ENCODE data around the gene RIMBP3B. TPM values are rescaled to one million over a fixed set of nuclear protein-coding genes. Genes with fewer than 3 reads are reported as not detected.
"Not testable (repeated sequence)": the region's sequence is repeated elsewhere in the genome, so short reads cannot be mapped to it uniquely, and the experiment has no call there.

RIMBP3B gene
- polyA plus RNA-seq, 1 of the 3 experiments (the other 2 are of a cell fraction) = not detected

GRCh38 chr22:21364362-21364761, 19.2 kb upstream of the RIMBP3B start:
- CTCF ChIA-PET; H3K27me3 ChIP-seq (ENCODE audit: insufficient read depth); H2AFZ ChIP-seq (ENCODE audit: low read depth); H3K79me2 ChIP-seq (ENCODE audit: insufficient read depth); H3K9me3 ChIP-seq; H3K4me1 ChIP-seq (ENCODE audit: control insufficient read depth in 1 of 2, insufficient read depth in 2 of 2, low read depth in 1 of 2, low read length in 1 of 2); H3K9me2 ChIP-seq; H3K27ac ChIP-seq (ENCODE audit: low read depth in 2 of 2, low read length in 1 of 2); H3F3A ChIP-seq (replicated peaks; ENCODE audit: insufficient read depth); H4K20me1 ChIP-seq (ENCODE audit: insufficient read depth); DNase-seq; H3K9ac ChIP-seq; H3K4me2 ChIP-seq; H3K36me3 ChIP-seq (replicated peaks in 1 of 2; ENCODE audit: control insufficient read depth in 1 of 2, insufficient read depth in 2 of 2, low read length in 1 of 2); POLR2A ChIA-PET; H3K4me3 ChIP-seq (ENCODE audit: low read depth in 2 of 2, low read length in 1 of 2): not testable (repeated sequence)
- WGBS (ENCODE audit: low lambda C conversion rate) = no CpG with 5 or more reads among the region's 11 CpGs

- H3K79me2 ChIP-seq (ENCODE audit: insufficient read depth); H3F3A ChIP-seq (replicated peaks; ENCODE audit: insufficient read depth); H3K9ac ChIP-seq; DNase-seq; POLR2A ChIA-PET; CTCF ChIA-PET; H4K20me1 ChIP-seq (ENCODE audit: insufficient read depth); H3K4me2 ChIP-seq; H3K4me3 ChIP-seq (ENCODE audit: low read depth in 2 of 2, low read length in 1 of 2); H3K9me3 ChIP-seq; H2AFZ ChIP-seq (ENCODE audit: low read depth); H3K27ac ChIP-seq (ENCODE audit: low read depth in 2 of 2, low read length in 1 of 2); H3K36me3 ChIP-seq (replicated peaks in 1 of 2; ENCODE audit: control insufficient read depth in 1 of 2, insufficient read depth in 2 of 2, low read length in 1 of 2); H3K9me2 ChIP-seq; H3K27me3 ChIP-seq (ENCODE audit: insufficient read depth); H3K4me1 ChIP-seq (ENCODE audit: control insufficient read depth in 1 of 2, insufficient read depth in 2 of 2, low read depth in 1 of 2, low read length in 1 of 2): not testable (repeated sequence)
- WGBS (ENCODE audit: low lambda C conversion rate) = no CpG with 5 or more reads among the region's 4 CpGs
Observed at GRCh38 chr22:21365337-21365736, 18.2 kb upstream of the RIMBP3B start.

GRCh38 chr22:21368603-21369310, 14.8 kb upstream of the RIMBP3B start:
- POLR2A ChIA-PET, DNase-seq: not testable (repeated sequence)

GRCh38 chr22:21375880-21376279, 7.7 kb upstream of the RIMBP3B start:
- CTCF ChIA-PET; H3K27me3 ChIP-seq (ENCODE audit: insufficient read depth); H3K9me2 ChIP-seq; H4K20me1 ChIP-seq (ENCODE audit: insufficient read depth); H3F3A ChIP-seq (replicated peaks; ENCODE audit: insufficient read depth); H3K4me2 ChIP-seq; POLR2A ChIA-PET; H3K36me3 ChIP-seq (replicated peaks in 1 of 2; ENCODE audit: control insufficient read depth in 1 of 2, insufficient read depth in 2 of 2, low read length in 1 of 2); H3K9ac ChIP-seq; H3K27ac ChIP-seq (ENCODE audit: low read depth in 2 of 2, low read length in 1 of 2); H2AFZ ChIP-seq (ENCODE audit: low read depth); H3K9me3 ChIP-seq; H3K79me2 ChIP-seq (ENCODE audit: insufficient read depth); DNase-seq; H3K4me3 ChIP-seq (ENCODE audit: low read depth in 2 of 2, low read length in 1 of 2); H3K4me1 ChIP-seq (ENCODE audit: control insufficient read depth in 1 of 2, insufficient read depth in 2 of 2, low read depth in 1 of 2, low read length in 1 of 2): not testable (repeated sequence)
- no CpG with 5 or more reads among the region's 4 CpGs for WGBS (ENCODE audit: low lambda C conversion rate)

More at GRCh38 chr22:21368603-21369310, 14.8 kb upstream of the RIMBP3B start:
- H3K9me2 ChIP-seq; CTCF ChIA-PET; H4K20me1 ChIP-seq (ENCODE audit: insufficient read depth); H3K4me1 ChIP-seq (ENCODE audit: control insufficient read depth in 1 of 2, insufficient read depth in 2 of 2, low read depth in 1 of 2, low read length in 1 of 2); H3K27me3 ChIP-seq (ENCODE audit: insufficient read depth); H3K79me2 ChIP-seq (ENCODE audit: insufficient read depth); H3K36me3 ChIP-seq (replicated peaks in 1 of 2; ENCODE audit: control insufficient read depth in 1 of 2, insufficient read depth in 2 of 2, low read length in 1 of 2); H3K4me3 ChIP-seq (ENCODE audit: low read depth in 2 of 2, low read length in 1 of 2); H3K27ac ChIP-seq (ENCODE audit: low read depth in 2 of 2, low read length in 1 of 2); H3K4me2 ChIP-seq; H2AFZ ChIP-seq (ENCODE audit: low read depth); H3K9ac ChIP-seq; H3F3A ChIP-seq (replicated peaks; ENCODE audit: insufficient read depth); H3K9me3 ChIP-seq: not testable (repeated sequence)
- WGBS (ENCODE audit: low lambda C conversion rate) = 40% methylated on average over 1 of the region's 12 CpGs

GRCh38 chr22:21384468-21385357, 1.2 kb downstream of the RIMBP3B start:
- POLR2A ChIA-PET = not testable (repeated sequence)

GRCh38 chr22:21389480-21389879, 5.9 kb downstream of the RIMBP3B start:
- CTCF ChIA-PET; H3K9ac ChIP-seq; H3K9me2 ChIP-seq; H3K27ac ChIP-seq (ENCODE audit: low read depth in 2 of 2, low read length in 1 of 2); H3K4me3 ChIP-seq (ENCODE audit: low read depth in 2 of 2, low read length in 1 of 2); H3K27me3 ChIP-seq (ENCODE audit: insufficient read depth); DNase-seq; POLR2A ChIA-PET; H3F3A ChIP-seq (replicated peaks; ENCODE audit: insufficient read depth); H3K36me3 ChIP-seq (replicated peaks in 1 of 2; ENCODE audit: control insufficient read depth in 1 of 2, insufficient read depth in 2 of 2, low read length in 1 of 2); H4K20me1 ChIP-seq (ENCODE audit: insufficient read depth); H3K9me3 ChIP-seq; H3K4me2 ChIP-seq; H2AFZ ChIP-seq (ENCODE audit: low read depth); H3K4me1 ChIP-seq (ENCODE audit: control insufficient read depth in 1 of 2, insufficient read depth in 2 of 2, low read depth in 1 of 2, low read length in 1 of 2); H3K79me2 ChIP-seq (ENCODE audit: insufficient read depth): not testable (repeated sequence)
- WGBS (ENCODE audit: low lambda C conversion rate) = no CpG with 5 or more reads among the region's 7 CpGs

More at GRCh38 chr22:21384468-21385357, 1.2 kb downstream of the RIMBP3B start:
- H3K79me2 ChIP-seq (ENCODE audit: insufficient read depth); H3K4me1 ChIP-seq (ENCODE audit: control insufficient read depth in 1 of 2, insufficient read depth in 2 of 2, low read depth in 1 of 2, low read length in 1 of 2); H3K4me3 ChIP-seq (ENCODE audit: low read depth in 2 of 2, low read length in 1 of 2); H3K9ac ChIP-seq; H3K9me2 ChIP-seq; H3K36me3 ChIP-seq (replicated peaks in 1 of 2; ENCODE audit: control insufficient read depth in 1 of 2, insufficient read depth in 2 of 2, low read length in 1 of 2); CTCF ChIA-PET; H3F3A ChIP-seq (replicated peaks; ENCODE audit: insufficient read depth); DNase-seq; H4K20me1 ChIP-seq (ENCODE audit: insufficient read depth); H3K27me3 ChIP-seq (ENCODE audit: insufficient read depth); H3K4me2 ChIP-seq; H3K9me3 ChIP-seq; H2AFZ ChIP-seq (ENCODE audit: low read depth); H3K27ac ChIP-seq (ENCODE audit: low read depth in 2 of 2, low read length in 1 of 2): not testable (repeated sequence)
- no CpG with 5 or more reads among the region's 79 CpGs for WGBS (ENCODE audit: low lambda C conversion rate)
